GM12878 (cell line): Measurements from ENCODE around the gene VPS45. TPM values are rescaled to one million over a fixed set of nuclear protein-coding genes. Genes with fewer than 3 reads are reported as not detected.

ENCODE experiments used
- ATAC-seq: fragments of 200-7000 bp; cut with Tn5 transposase; 3 replicates; pipeline ENCODE4 v1.9.1; 2020; ENCODE audit warnings: mild to moderate bottlenecking, moderate library complexity
- BruUV-seq: library from RNA; stranded (reverse); fragments of 400-500 nt; replicated peaks from 2 replicates; lab custom pipeline; 2021; lab: Mats Ljungman, UMichigan
- CTCF ChIA-PET: fragments of 300-600 bp; sonication (Branson Sonifier 250); formaldehyde crosslinking; extraction: SDS; loops from one replicate; lab custom pipeline; 2021; ENCODE audit warnings: inconsistent platforms; lab: Yijun Ruan, JAX
- POLR2A ChIA-PET: fragments of 350-600 bp; formaldehyde crosslinking; extraction: SDS; loops from one replicate; lab custom pipeline; 2021; ENCODE audit warnings: inconsistent platforms; lab: Charles Lee
- RAD21 ChIA-PET: fragments of 300-600 bp; sonication (Branson Sonifier 250); formaldehyde crosslinking; loops from one replicate; lab custom pipeline; 2023; ENCODE audit warnings: antibody characterized with exemption; ENCODE audit not compliant: unreplicated experiment; lab: Charles Lee
- SMC1A ChIA-PET: fragments of 300-600 bp; sonication (Branson Sonifier 250); formaldehyde crosslinking; loops from one replicate; lab custom pipeline; 2023; ENCODE audit not compliant: unreplicated experiment, uncharacterized antibody; lab: Charles Lee
- DNase-seq: peaks from one replicate; pipeline ENCODE4 v3.0.0-alpha.2; 2011; ENCODE audit warnings: low read depth, low spot score
- FAIRE-seq: peaks from 3 replicates; lab custom pipeline; 2011; peaks lifted over from hg19 to GRCh38; lab: Jason Lieb, UNC
- H2AFZ ChIP-seq: 2 replicates; pipeline ENCODE4 v1.6.0; 2011; ENCODE audit warnings: low read depth, low read length, control low read depth; ENCODE audit not compliant: control insufficient read depth
- H3K27ac ChIP-seq: 2 replicates; pipeline ENCODE4 v1.5.1; 2011; ENCODE audit warnings: control low read depth; ENCODE audit not compliant: control insufficient read depth, insufficient read depth
- H3K27me3 ChIP-seq, 2 experiments: replicated peaks in 1 of 2; 2 replicates each; pipeline versions ENCODE4 v1.6.0 to v1.6.1; 2011; ENCODE audit warnings: low read length in 1 of 2; ENCODE audit not compliant: control insufficient read depth in 2 of 2, insufficient read depth in 2 of 2
- H3K36me3 ChIP-seq, 2 experiments: 2 replicates each; pipeline ENCODE4 v1.5.1; 2011; ENCODE audit warnings: low read length in 1 of 2; ENCODE audit not compliant: control insufficient read depth in 2 of 2, insufficient read depth in 2 of 2
- H3K4me1 ChIP-seq: 2 replicates; pipeline ENCODE4 v1.6.1; 2011; ENCODE audit warnings: mild to moderate bottlenecking, low read length, moderate library complexity, mixed read lengths; ENCODE audit not compliant: control insufficient read depth, insufficient read depth
- H3K4me2 ChIP-seq: 2 replicates; pipeline ENCODE4 v1.6.0; 2011; ENCODE audit warnings: control low read depth; ENCODE audit not compliant: control insufficient read depth, insufficient read depth
- H3K4me3 ChIP-seq: fragments of 200-600 bp; sonication (generic); 2 replicates; pipeline ENCODE4 v1.5.1; 2016
- H3K79me2 ChIP-seq: 2 replicates; pipeline ENCODE4 v1.6.0; 2011; ENCODE audit warnings: low read length; ENCODE audit not compliant: control insufficient read depth, insufficient read depth
- H3K9ac ChIP-seq: 2 replicates; pipeline ENCODE4 v1.8.0; 2011; ENCODE audit warnings: low read length, control low read depth, mixed read lengths; ENCODE audit not compliant: control insufficient read depth, insufficient read depth
- H3K9me3 ChIP-seq: replicated peaks from 3 replicates; pipeline ENCODE4 v1.5.1; 2011; ENCODE audit warnings: mild to moderate bottlenecking, low read length; ENCODE audit not compliant: control insufficient read depth, insufficient read depth
- H4K20me1 ChIP-seq: 2 replicates; pipeline ENCODE4 v1.6.0; 2011; ENCODE audit not compliant: control insufficient read depth, insufficient read depth
- LARP7 ChIP-seq: fragments of 450-650 bp; IDR thresholded peaks from 2 replicates; pipeline ENCODE4 v1.6.1; 2017; ENCODE audit warnings: mild to moderate bottlenecking
- MLLT1 ChIP-seq: fragments of 450-650 bp; IDR thresholded peaks from 2 replicates; pipeline ENCODE4 v1.6.1; 2016; ENCODE audit warnings: mild to moderate bottlenecking
- MYC ChIP-seq: IDR thresholded peaks from 2 replicates; pipeline ENCODE4 v1.6.1; 2011; ENCODE audit warnings: mild to moderate bottlenecking, low read length, moderate library complexity, inconsistent platforms; ENCODE audit not compliant: insufficient read depth, insufficient replicate concordance, insufficient read length, severe bottlenecking
- PAX5 ChIP-seq: IDR thresholded peaks from 2 replicates; pipeline ENCODE4 v1.6.1; 2011; ENCODE audit warnings: low read depth, low read length, borderline replicate concordance
- SPI1 ChIP-seq: IDR thresholded peaks from 2 replicates; pipeline ENCODE4 v1.6.1; 2011; ENCODE audit warnings: low read depth, mild to moderate bottlenecking, low read length, moderate library complexity, borderline replicate concordance; ENCODE audit not compliant: insufficient read depth
- TCF12 ChIP-seq: IDR thresholded peaks from 2 replicates; pipeline ENCODE4 v1.6.1; 2011; ENCODE audit warnings: low read depth, mild to moderate bottlenecking, low read length
- USF1 ChIP-seq: IDR thresholded peaks from 2 replicates; pipeline ENCODE4 v1.6.1; 2011; ENCODE audit warnings: borderline replicate concordance, low read depth, mild to moderate bottlenecking, moderate library complexity, mixed read lengths, low read length; ENCODE audit not compliant: insufficient read depth; ENCODE audit errors: extremely low read length
- ZNF217 ChIP-seq: fragments of 450-650 bp; IDR thresholded peaks from 2 replicates; pipeline ENCODE4 v1.6.1; 2017; ENCODE audit warnings: antibody characterized with exemption, mild to moderate bottlenecking
- WGBS: methylation state at CpG from one replicate; pipeline ENCODE4 v1.1.6; 2016; ENCODE audit warnings: low lambda C conversion rate; ENCODE audit not compliant: insufficient replicate concordance, insufficient coverage; ENCODE audit errors: missing lambda C conversion rate; 5-methylcytosine and 5-hydroxymethylcytosine counted together
- in situ Hi-C: fragments of 300-500 bp; cut with MboI; formaldehyde crosslinking; loops from 9 replicates; pipeline ENCODE4 v1.14.3; 2018; ENCODE audit warnings: mixed read lengths
- intact Hi-C: fragments of 100-400 bp; cut with micrococcal nuclease; formaldehyde crosslinking; loops from one replicate; pipeline ENCODE4 v1.14.2; 2022; ENCODE audit not compliant: unreplicated experiment
- polyA plus RNA-seq, 11 experiments: library from polyadenylated mRNA; depleted of rRNA in 4 of 11; unstranded in 6 of 11; stranded (reverse) in 5 of 11; fragments of >200 nt; fragmentation: Nextera tagmentation in 4 of 11; fragmentation: Illumina TruSeq in 1 of 11; extraction: Ambion mirVana in 4 of 11; extraction: Trizol in 1 of 11; gene quantifications; 1 replicate in 1 of 11; 2 replicates in 10 of 11; pipeline versions ENCODE4 v1.2.1 to v1.2.3, GENCODE V29; 2011 to 2016; ENCODE audit warnings: inconsistent platforms in 2 of 11, missing spikeins in 2 of 11, low read depth in 1 of 11
- total RNA-seq, 4 experiments: library from RNA; depleted of rRNA in 3 of 4; stranded (reverse); fragments of >200 nt in 3 of 4; fragmentation: Illumina TruSeq in 1 of 4; extraction: Trizol in 1 of 4; gene quantifications; 2 replicates each; pipeline versions ENCODE4 v1.2.1 to v1.2.3, GENCODE V29; 2013 to 2021

VPS45 gene
- total and polyA plus RNA-seq, 10 of the 15 experiments (the other 5 are each of a cell fraction or from before 2014, with no cell fraction given): 24.4 to 48.7 (median 34.5) TPM

GRCh38 chr1:150183061-150183460, 115.5 kb downstream of the VPS45 start:
- ChIA-PET POLR2A (interaction anchor here (0.9 kb wide), 1 partner anchor 216 kb away, joined by 4 read pairs; no protein-coding TSS in a partner anchor), SMC1A (interaction anchor here (1.0 to 1.3 kb wide), 2 partner anchors 106 to 110 kb away, joined by 3 to 6 read pairs; no protein-coding TSS in a partner anchor), RAD21 (interaction anchor here (1.2 kb wide), 1 partner anchor 110 kb away, joined by 4 read pairs; no protein-coding TSS in a partner anchor), CTCF (interaction anchor here (1.2 to 1.5 kb wide), 2 partner anchors 13 to 221 kb away, joined by 3 to 4 read pairs; no protein-coding TSS in a partner anchor)
- Histone ChIP-seq H3K9me3 (no peaks in the 10 kb centered on the region), H3K9ac (no peak overlapping the region), H2AFZ (no peak overlapping the region), H3K27me3 (no peaks in the 10 kb centered on the region), H3K4me3 (no peak overlapping the region), H3K79me2 (no peaks in the 10 kb centered on the region), H4K20me1 (no peaks in the 10 kb centered on the region), H3K27ac (no peak overlapping the region), H3K4me2 (no peak overlapping the region), H3K4me1 (peaks cover 4% of the 10 kb centered on the region), H3K36me3 (no peaks in the 10 kb centered on the region)
- ATAC-seq (no peak), FAIRE-seq (no peak), DNase-seq (no peak)
- WGBS: 33% methylated on average over 3 of the region's 3 CpGs
- in situ Hi-C loops (no loop called here), intact Hi-C loops (no loop called here)
- no peak for TF ChIP-seq USF1
- peak; percentile 9; the same call in 1 of the 2 replicates for TF ChIP-seq SPI1
- no TSS peak for BruUV-seq

GRCh38 chr1:150185481-150185880, 117.9 kb downstream of the VPS45 start:
- H3K4me2 ChIP-seq: no peak overlapping the region
- no peak overlapping the region for H3K4me3 ChIP-seq
- no peak overlapping the region for H2AFZ ChIP-seq
- H3K27ac ChIP-seq: no peak overlapping the region
- DNase-seq (no peak), ATAC-seq (no peak), FAIRE-seq (no peak)
- H3K4me1 ChIP-seq: peaks cover 4% of the 10 kb centered on the region
- POLR2A ChIA-PET: interaction anchor here (0.6 to 1.4 kb wide), 2 partner anchors 48 to 117 kb away, joined by 4 read pairs; partner anchors contain the start of gene VPS45
- no peak overlapping the region for H3K9ac ChIP-seq
- H3K27me3 ChIP-seq: no peaks in the 10 kb centered on the region
- WGBS: 86% methylated on average over 7 of the region's 7 CpGs
- RAD21 ChIA-PET: interaction anchor here (1.0 to 3.8 kb wide), 3 partner anchors 17 to 112 kb away, joined by 3 to 35 read pairs (median 32); no protein-coding TSS in a partner anchor
- intact Hi-C loops: loop anchor here (5.0 kb wide), 1 partner anchor 223 kb away; no protein-coding TSS in a partner anchor
- H3K9me3 ChIP-seq: no peaks in the 10 kb centered on the region
- in situ Hi-C loops: no loop called here
- H4K20me1 ChIP-seq: no peaks in the 10 kb centered on the region
- H3K79me2 ChIP-seq: no peaks in the 10 kb centered on the region
- no peaks in the 10 kb centered on the region for H3K36me3 ChIP-seq
- BruUV-seq: no TSS peak
- CTCF ChIA-PET: interaction anchor here (0.6 to 4.5 kb wide), 7 partner anchors 7 to 112 kb away, joined by 3 to 79 read pairs (median 22); no protein-coding TSS in a partner anchor
- SMC1A ChIA-PET: interaction anchor here (1.8 to 4.2 kb wide), 3 partner anchors 15 to 24 kb away, joined by 3 to 33 read pairs (median 21); no protein-coding TSS in a partner anchor
- TF ChIP-seq MLLT1 (no peak), USF1 (no peak), PAX5 (no peak), MYC (no peak), LARP7 (no peak), ZNF217 (no peak), TCF12 (no peak)
